GM06990 (cell line): ENCODE data around the gene GPR171.

ENCODE experiments used
- DNase-seq: peaks from one replicate; pipeline ENCODE4 v3.0.0-alpha.2; 2011; ENCODE audit not compliant: insufficient read length; ENCODE audit errors: extremely low read depth
- H3K27me3 ChIP-seq: replicated peaks from 2 replicates; pipeline ENCODE4 v1.6.0; 2011; ENCODE audit warnings: low read length; ENCODE audit not compliant: control insufficient read depth, insufficient read depth
- H3K36me3 ChIP-seq: 2 replicates; pipeline ENCODE4 v1.5.1; 2011; ENCODE audit warnings: low read length; ENCODE audit not compliant: control insufficient read depth, insufficient read depth
- H3K4me3 ChIP-seq: replicated peaks from 2 replicates; pipeline ENCODE4 v1.5.1; 2011; ENCODE audit warnings: low read depth, mild to moderate bottlenecking, control low read depth, low read length
- TF ChIP-seq, protein P1 (sequence below): IDR thresholded peaks from 2 replicates; pipeline ENCODE4 v1.5.1; 2011; ENCODE audit warnings: low read length, control low read depth, mild to moderate bottlenecking, inconsistent platforms; ENCODE audit not compliant: insufficient read depth, poor library complexity, severe bottlenecking

The GPR171 gene

DNA sequence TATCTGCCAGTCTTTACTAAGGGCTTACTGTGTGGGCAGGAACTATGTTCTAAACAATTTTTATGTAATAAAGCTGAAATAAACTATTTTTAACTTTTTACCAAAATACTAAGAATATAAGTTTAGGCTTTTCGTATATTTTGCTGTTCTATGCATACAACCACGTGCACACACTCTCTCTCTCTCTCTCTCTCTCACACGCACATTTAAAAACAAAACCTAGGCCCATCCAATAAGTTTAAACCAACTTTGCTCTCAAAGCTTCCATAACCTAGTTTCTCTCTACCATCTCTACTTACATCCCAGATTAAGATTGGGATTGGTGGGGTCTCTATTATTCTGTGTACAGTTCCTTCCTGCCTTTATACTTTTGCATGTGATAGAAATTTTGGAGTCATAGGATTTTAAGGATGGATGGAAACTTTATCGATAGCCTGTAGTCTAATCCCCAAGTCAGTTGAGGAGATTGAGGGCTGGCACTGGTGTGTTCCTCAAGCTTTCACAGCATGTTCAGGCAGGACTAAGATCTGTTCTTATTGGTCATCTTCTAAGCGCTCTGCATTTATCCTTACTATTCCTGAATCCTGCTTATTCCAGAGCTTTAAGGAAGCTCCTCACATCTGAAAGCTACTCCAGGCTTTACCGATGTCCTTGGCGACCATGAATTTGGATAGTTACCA lies 1.8 kb downstream of the GPR171 start:
- H3K4me3 ChIP-seq, result no peak overlapping the region
- H3K27me3 ChIP-seq, result no peaks in the 10 kb centered on the region
- H3K36me3 ChIP-seq, result no peaks in the 10 kb centered on the region
- TF ChIP-seq, protein P1, sequence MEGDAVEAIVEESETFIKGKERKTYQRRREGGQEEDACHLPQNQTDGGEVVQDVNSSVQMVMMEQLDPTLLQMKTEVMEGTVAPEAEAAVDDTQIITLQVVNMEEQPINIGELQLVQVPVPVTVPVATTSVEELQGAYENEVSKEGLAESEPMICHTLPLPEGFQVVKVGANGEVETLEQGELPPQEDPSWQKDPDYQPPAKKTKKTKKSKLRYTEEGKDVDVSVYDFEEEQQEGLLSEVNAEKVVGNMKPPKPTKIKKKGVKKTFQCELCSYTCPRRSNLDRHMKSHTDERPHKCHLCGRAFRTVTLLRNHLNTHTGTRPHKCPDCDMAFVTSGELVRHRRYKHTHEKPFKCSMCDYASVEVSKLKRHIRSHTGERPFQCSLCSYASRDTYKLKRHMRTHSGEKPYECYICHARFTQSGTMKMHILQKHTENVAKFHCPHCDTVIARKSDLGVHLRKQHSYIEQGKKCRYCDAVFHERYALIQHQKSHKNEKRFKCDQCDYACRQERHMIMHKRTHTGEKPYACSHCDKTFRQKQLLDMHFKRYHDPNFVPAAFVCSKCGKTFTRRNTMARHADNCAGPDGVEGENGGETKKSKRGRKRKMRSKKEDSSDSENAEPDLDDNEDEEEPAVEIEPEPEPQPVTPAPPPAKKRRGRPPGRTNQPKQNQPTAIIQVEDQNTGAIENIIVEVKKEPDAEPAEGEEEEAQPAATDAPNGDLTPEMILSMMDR, result no peak
- DNase-seq, result no peak

DNA sequence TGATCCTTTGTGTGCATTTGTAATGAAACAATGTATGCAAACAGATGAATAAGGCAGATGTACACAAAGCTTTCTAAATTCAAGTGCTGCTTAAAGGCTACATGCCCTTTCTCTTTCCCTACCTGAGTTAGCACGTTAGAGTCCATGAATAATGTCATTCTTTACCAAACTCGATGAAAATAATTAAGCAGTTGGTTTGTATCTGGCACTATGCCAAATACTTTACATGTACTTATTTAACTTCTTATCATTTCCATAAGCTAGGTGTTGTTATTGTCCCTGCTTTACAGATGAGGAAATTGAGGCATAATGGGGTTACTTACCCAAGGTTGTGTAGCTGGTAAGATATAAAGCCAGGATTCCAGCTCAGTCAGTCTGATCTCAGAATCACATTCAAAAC lies 2.4 kb downstream of the GPR171 start:
- TF ChIP-seq, protein P1, result no peak
- Histone ChIP-seq H3K4me3 (no peak overlapping the region), H3K27me3 (no peaks in the 10 kb centered on the region), H3K36me3 (no peaks in the 10 kb centered on the region)
- no peak for DNase-seq

DNA sequence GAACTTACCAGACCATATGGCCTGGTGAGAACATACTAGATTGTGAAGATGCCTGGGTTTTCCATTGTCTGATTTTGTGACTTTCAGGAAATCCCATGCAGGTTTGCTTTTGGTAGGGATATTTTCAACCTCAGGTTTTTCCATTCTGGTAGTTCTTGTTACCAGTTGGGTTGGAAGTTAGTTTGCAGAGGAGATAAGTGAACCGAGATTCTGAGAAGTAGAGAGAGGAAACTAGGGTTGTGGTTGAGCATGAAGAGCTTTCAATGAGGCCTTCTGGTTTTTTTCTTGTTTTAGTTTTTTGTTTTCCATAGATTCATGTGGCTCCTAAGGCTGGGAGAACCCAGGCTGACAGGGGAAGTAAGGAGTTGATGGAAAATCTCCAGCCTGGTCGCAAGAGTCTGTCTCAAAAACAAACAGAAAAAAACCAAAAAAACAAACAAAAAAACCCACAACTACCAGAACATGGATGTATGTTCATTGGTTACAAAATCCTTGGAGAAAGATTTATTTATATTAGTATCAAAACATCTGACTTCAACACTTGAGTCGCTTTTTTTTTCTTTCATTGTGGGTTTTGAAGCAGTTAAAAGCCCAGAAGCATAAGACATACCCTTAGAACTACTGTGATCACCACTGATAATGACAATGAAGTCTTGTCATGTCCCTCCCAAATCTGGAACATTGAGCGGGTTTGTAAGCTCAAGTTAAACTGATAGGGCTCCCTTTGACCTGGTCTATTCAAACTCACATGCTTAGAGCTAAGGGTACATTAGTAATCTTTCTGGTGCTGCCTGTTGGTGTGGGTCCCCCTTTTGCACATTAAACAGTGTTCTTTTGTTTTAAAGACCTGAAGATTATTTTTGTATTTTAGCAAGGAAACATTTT lies 3.2 kb downstream of the GPR171 start:
- H3K36me3 ChIP-seq, result no peaks in the 10 kb centered on the region
- no peak for DNase-seq
- TF ChIP-seq, protein P1, result no peak
- H3K4me3 ChIP-seq, result no peak overlapping the region
- no peaks in the 10 kb centered on the region for H3K27me3 ChIP-seq

DNA sequence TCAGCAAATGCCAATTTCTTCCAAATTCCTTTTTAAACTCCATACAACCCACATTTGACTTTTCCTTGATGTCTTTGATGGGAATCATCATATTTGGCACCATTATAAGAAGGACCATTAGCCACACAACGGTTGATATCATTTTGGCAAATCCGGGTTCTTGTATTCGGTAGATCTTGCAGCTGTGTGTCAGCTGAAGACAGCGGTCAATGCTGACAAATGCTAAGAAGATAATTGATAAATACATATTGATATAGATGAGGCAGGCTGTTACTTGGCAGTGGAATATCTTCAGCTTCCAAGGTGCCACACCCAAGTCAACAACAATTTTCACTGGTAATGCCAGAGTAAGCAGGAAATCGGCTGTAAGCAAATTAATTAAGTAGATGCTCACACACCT lies 4.2 kb downstream of the GPR171 start:
- Histone ChIP-seq H3K36me3 (no peaks in the 10 kb centered on the region), H3K27me3 (no peaks in the 10 kb centered on the region), H3K4me3 (no peak overlapping the region)
- TF ChIP-seq, protein P1, result no peak
- DNase-seq, result no peak

DNA sequence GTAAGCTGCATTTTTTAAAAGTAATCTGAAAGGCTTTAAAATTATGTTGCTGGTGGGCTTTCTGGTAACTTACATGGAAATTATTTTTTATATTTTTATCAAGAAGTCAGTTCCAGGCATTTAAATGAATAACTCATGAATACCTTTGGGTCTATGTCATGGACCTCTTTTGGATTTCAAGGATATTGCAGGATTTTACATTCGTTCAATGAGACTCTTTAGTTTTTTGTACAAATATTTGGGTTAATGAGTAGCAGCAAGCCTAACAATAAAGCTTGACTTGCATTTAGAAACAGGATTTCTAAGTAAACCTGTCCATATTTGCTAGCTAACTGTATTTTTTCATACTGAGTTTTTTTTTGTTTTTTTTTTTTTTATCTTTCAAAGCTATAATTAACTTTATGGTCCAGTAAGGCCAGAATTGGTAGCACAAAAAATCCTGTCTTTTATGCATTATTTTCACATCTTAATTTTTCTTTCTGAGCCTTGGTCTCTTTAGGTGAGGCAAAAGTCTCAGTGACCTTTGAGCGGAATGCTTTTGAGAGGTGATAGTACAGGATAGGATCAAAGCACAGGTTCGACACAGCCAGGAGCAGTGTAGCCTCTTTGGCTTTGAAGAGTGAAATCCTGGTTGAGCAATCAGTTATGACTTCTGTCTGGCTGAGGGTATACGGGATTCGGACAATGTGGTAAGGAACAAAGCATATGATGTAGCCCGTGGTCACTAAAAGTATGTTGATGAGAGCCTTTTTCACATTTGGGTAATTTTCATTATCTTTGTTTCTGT lies 4.8 kb downstream of the GPR171 start:
- Histone ChIP-seq H3K4me3 (no peak overlapping the region), H3K27me3 (no peaks in the 10 kb centered on the region), H3K36me3 (no peaks in the 10 kb centered on the region)
- DNase-seq, result no peak
- TF ChIP-seq, protein P1, result no peak
